Gastroesophageal sphincter (tissue), 3 donors: Measurements from ENCODE around the gene DGKI.

Experiments used
- CTCF ChIP-seq, 4 experiments: fragments of 200-600 bp in 2 of 4; fragments of 450-650 bp in 2 of 4; sonication (generic) in 1 of 4; IDR thresholded peaks; one replicate each; pipeline ENCODE4 v1.5.1; 2017 to 2019; ENCODE audit warnings: antibody characterized with exemption in 4 of 4, mild to moderate bottlenecking in 2 of 4, moderate library complexity in 2 of 4
- EP300 ChIP-seq: sonication (generic); formaldehyde crosslinking; IDR thresholded peaks from one replicate; pipeline ENCODE4 v1.6.1; 2017; ENCODE audit warnings: antibody characterized with exemption, mild to moderate bottlenecking
- POLR2A ChIP-seq, 2 donors: fragments of 450-650 bp; IDR thresholded peaks; one replicate each; pipeline ENCODE4 v1.6.1; 2017; ENCODE audit warnings: antibody characterized with exemption in 2 of 2, mild to moderate bottlenecking in 2 of 2, moderate library complexity in 1 of 2
- POLR2AphosphoS5 ChIP-seq: sonication (generic); formaldehyde crosslinking; IDR thresholded peaks from one replicate; pipeline ENCODE4 v1.6.1; 2017; ENCODE audit warnings: antibody characterized with exemption

- no peak for TF ChIP-seq CTCF (IDR thresholded peaks at IDR 0.05)
- TF ChIP-seq POLR2AphosphoS5 = no peak
- no peak for TF ChIP-seq POLR2A (IDR thresholded peaks at IDR 0.05)
- TF ChIP-seq EP300 = no peak
These were observed 6.3 kb upstream of the DGKI start for GRCh38 chr7:137853053-137853452.
